Measurements from ENCODE around the gene CREB3L2. TPM values are rescaled to one million over a fixed set of nuclear protein-coding genes. Genes with fewer than 3 reads are reported as not detected.

The CREB3L2 gene
- total RNA-seq, 1 donor from 2014 or later = 65.9 TPM

- Mint-ChIP-seq H3K27ac (no peak overlapping the region), H3K9me3 (ENCODE audit: low read depth) (no peaks in the 10 kb centered on the region)
- TF ChIP-seq CTCF (IDR thresholded peaks at IDR 0.05; ENCODE audit: unreplicated experiment) = no peak
Measured at GRCh38 chr7:138009350-138009653, 7.4 kb upstream of the CREB3L2 start.

GRCh38 chr7:138008588-138009349 lies 6.9 kb upstream of the CREB3L2 start:
- DNase-seq (ENCODE audit: low spot score, unreplicated experiment) = no peak
- Mint-ChIP-seq H3K36me3 (ENCODE audit: insufficient read depth) (no peaks in the 10 kb centered on the region), H3K27ac (no peak overlapping the region), H3K9me3 (ENCODE audit: low read depth) (no peaks in the 10 kb centered on the region), H3K4me3 (ENCODE audit: low read depth) (no peak overlapping the region), H3K4me1 (ENCODE audit: low read depth) (peaks cover 4% of the 10 kb centered on the region), H3K27me3 (no peaks in the 10 kb centered on the region)
- peak; percentile 86 for TF ChIP-seq CTCF (IDR thresholded peaks at IDR 0.05; ENCODE audit: unreplicated experiment)

More at GRCh38 chr7:138009350-138009653, 7.4 kb upstream of the CREB3L2 start:
- Mint-ChIP-seq H3K4me1 (ENCODE audit: low read depth) (peaks cover 8% of the 10 kb centered on the region), H3K27me3 (no peaks in the 10 kb centered on the region), H3K36me3 (ENCODE audit: insufficient read depth) (no peaks in the 10 kb centered on the region), H3K4me3 (ENCODE audit: low read depth) (no peak overlapping the region)
- no peak for DNase-seq (ENCODE audit: low spot score, unreplicated experiment)

- no peak for DNase-seq (ENCODE audit: low spot score, unreplicated experiment)
- no peak overlapping the region for H3K27ac Mint-ChIP-seq
- H3K36me3 Mint-ChIP-seq (ENCODE audit: insufficient read depth) = no peaks in the 10 kb centered on the region
- peaks cover 2% of the 10 kb centered on the region for H3K4me1 Mint-ChIP-seq (ENCODE audit: low read depth)
- no peaks in the 10 kb centered on the region for H3K9me3 Mint-ChIP-seq (ENCODE audit: low read depth)
- H3K4me3 Mint-ChIP-seq (ENCODE audit: low read depth) = no peak overlapping the region
- no peaks in the 10 kb centered on the region for H3K27me3 Mint-ChIP-seq
- TF ChIP-seq CTCF (IDR thresholded peaks at IDR 0.05; ENCODE audit: unreplicated experiment) = no peak
Measured at GRCh38 chr7:138008019-138008587, 6.2 kb upstream of the CREB3L2 start.

GRCh38 chr7:138006106-138006505 lies 4.2 kb upstream of the CREB3L2 start:
- H3K36me3 Mint-ChIP-seq (ENCODE audit: insufficient read depth) = no peaks in the 10 kb centered on the region
- H3K27ac Mint-ChIP-seq = no peak overlapping the region
- no peak overlapping the region for H3K4me3 Mint-ChIP-seq (ENCODE audit: low read depth)
- no peaks in the 10 kb centered on the region for H3K27me3 Mint-ChIP-seq
- DNase-seq (ENCODE audit: low spot score, unreplicated experiment) = no peak
- no peaks in the 10 kb centered on the region for H3K9me3 Mint-ChIP-seq (ENCODE audit: low read depth)
- no peak for TF ChIP-seq CTCF (IDR thresholded peaks at IDR 0.05; ENCODE audit: unreplicated experiment)
- H3K4me1 Mint-ChIP-seq (ENCODE audit: low read depth) = peaks cover 5% of the 10 kb centered on the region

- Mint-ChIP-seq H3K27ac (peak overlapping the region; percentile 1), H3K4me3 (ENCODE audit: low read depth) (no peak overlapping the region), H3K27me3 (no peaks in the 10 kb centered on the region), H3K9me3 (ENCODE audit: low read depth) (no peaks in the 10 kb centered on the region), H3K36me3 (ENCODE audit: insufficient read depth) (no peaks in the 10 kb centered on the region), H3K4me1 (ENCODE audit: low read depth) (peaks cover 13% of the 10 kb centered on the region)
- no peak for DNase-seq (ENCODE audit: low spot score, unreplicated experiment)
- TF ChIP-seq CTCF (IDR thresholded peaks at IDR 0.05; ENCODE audit: unreplicated experiment) = no peak
Measured at GRCh38 chr7:138004936-138005335, 3.0 kb upstream of the CREB3L2 start.
